ENCODE data around the gene MUC15.
A peak's percentile ranks its signal among the peaks of the same experiment; 100 is the strongest.

MUC15 gene

GRCh38 chr11:26572770-26573402 lies 823 bp upstream of the MUC15 start:
- FAIRE-seq: no peak

GRCh38 chr11:26569646-26570045 lies 2.4 kb downstream of the MUC15 start:
- no peak for FAIRE-seq

GRCh38 chr11:26558190-26558589 lies 13.9 kb downstream of the MUC15 start:
- no peak for FAIRE-seq

GRCh38 chr11:26557666-26558065 lies 14.4 kb downstream of the MUC15 start:
- FAIRE-seq: no peak

GRCh38 chr11:26556582-26556981 lies 15.5 kb downstream of the MUC15 start:
- FAIRE-seq: no peak

GRCh38 chr11:26554455-26554854 lies 17.6 kb downstream of the MUC15 start:
- FAIRE-seq: no peak

GRCh38 chr11:26553182-26553581 lies 18.9 kb downstream of the MUC15 start:
- no peak for FAIRE-seq

- peak; percentile 79 for FAIRE-seq
Observed at GRCh38 chr11:26551186-26551801, 20.8 kb downstream of the MUC15 start.

GRCh38 chr11:26550022-26550421 lies 22.0 kb downstream of the MUC15 start:
- FAIRE-seq: peak; percentile 40

GRCh38 chr11:26549176-26549575 lies 22.9 kb downstream of the MUC15 start:
- no peak for FAIRE-seq

- no peak for FAIRE-seq
Observed at GRCh38 chr11:26541870-26542269, 30.2 kb downstream of the MUC15 start.

- FAIRE-seq: no peak
Observed at GRCh38 chr11:26539517-26539916, 32.5 kb downstream of the MUC15 start.

GRCh38 chr11:26537341-26537740 lies 34.7 kb downstream of the MUC15 start:
- FAIRE-seq: no peak

- no peak for FAIRE-seq
Observed at GRCh38 chr11:26527685-26528084, 44.4 kb downstream of the MUC15 start.

GRCh38 chr11:26522912-26523610 lies 49.0 kb downstream of the MUC15 start:
- no peak for FAIRE-seq

GRCh38 chr11:26519469-26519868 lies 52.6 kb downstream of the MUC15 start:
- FAIRE-seq: no peak

- no peak for FAIRE-seq
Observed at GRCh38 chr11:26512196-26512595, 59.9 kb downstream of the MUC15 start.

GRCh38 chr11:26510756-26511155 lies 61.3 kb downstream of the MUC15 start:
- FAIRE-seq: no peak

GRCh38 chr11:26510164-26510563 lies 61.9 kb downstream of the MUC15 start:
- FAIRE-seq: no peak
